GM21390 (cell line): ENCODE data around the gene GPC2.
"Not testable (repeated sequence)": the region's sequence is repeated elsewhere in the genome, so short reads cannot be mapped to it uniquely, and the experiment has no call there.

ENCODE experiments used
- ATAC-seq: cut with Tn5 transposase; IDR thresholded peaks from one replicate; pipeline ENCODE4 v1.9.1; 2021; ENCODE audit not compliant: unreplicated experiment

GPC2 gene

DNA sequence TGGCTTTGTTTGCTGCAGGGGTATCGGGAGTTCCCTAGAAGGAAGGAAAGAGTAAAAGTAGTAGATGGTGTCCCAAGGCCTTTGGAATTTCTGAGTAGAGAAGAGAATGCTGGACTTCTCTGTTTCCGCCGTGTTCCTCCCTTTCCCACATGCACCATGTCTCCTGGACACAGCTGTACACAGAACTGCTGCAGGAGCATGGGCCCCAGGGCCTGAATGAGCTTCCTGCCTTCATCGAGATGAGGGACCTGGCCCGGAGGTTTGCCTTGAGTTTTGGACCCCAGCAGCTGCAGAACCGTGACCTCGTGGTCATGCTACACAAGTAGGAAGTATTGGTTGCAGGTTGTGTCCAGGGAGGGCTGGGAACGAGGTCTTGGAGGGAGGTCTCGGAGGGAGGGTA is 27.3 kb upstream of the GPC2 start:
- no peak for ATAC-seq

DNA sequence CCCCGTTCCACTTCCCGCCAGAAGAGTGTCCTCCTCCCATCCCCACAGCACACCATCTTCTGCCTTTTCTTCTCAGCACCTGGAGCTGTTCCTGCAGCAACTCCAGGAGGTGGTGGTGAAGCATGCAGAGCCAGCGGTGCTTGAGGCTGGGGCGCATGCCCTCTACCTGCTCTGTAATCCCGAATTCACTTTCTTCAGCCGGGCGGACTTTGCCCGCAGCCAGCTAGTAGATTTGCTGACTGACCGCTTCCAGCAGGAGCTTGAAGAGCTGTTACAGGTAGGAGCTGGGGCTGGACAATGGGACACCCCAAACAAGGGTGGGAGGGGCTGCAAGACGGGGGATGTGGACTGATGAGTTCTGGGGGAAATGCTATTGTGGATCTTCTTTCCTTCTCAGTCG is 23.5 kb upstream of the GPC2 start:
- ATAC-seq: no peak

DNA sequence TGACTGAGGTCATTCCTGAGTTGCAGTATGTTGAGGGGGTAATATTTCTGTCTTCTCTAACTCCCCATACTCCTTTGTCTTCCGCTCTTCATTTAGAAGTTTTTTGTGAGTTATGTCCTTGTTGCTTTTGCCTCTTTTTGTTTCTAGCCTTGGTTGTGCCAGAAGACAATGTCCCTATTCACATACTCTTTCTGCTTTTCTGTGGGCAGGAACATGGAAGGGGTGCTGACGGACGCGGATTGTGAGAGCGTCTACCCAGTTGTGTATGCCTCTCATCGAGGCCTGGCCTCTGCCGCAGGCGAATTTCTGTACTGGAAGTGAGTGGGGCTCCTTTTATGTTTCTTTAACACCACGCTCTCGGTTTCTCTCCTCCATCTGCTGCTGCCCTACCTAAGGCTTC is 21.1 kb upstream of the GPC2 start:
- ATAC-seq: no peak

DNA sequence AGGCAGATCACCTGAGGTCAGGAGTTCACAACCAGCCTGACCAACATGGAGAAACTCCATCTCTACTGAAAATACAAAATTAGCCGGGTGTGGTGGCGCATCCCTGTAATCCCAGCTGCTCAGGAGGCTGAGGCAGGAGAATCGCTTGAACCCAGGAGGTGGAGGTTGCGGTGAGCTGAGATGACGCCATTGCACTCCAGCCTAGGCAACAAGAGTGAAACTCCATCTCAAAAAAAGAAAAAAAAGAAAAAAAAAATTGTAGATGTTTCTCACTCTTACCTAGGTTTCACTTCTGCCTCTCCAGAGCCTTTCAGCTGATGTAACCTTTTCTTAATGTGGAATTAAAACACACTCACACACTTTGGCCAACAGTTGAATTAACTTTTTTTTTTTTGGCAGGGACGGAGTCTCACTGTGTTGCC is 18.7 kb upstream of the GPC2 start:
- not testable (repeated sequence) for ATAC-seq

DNA sequence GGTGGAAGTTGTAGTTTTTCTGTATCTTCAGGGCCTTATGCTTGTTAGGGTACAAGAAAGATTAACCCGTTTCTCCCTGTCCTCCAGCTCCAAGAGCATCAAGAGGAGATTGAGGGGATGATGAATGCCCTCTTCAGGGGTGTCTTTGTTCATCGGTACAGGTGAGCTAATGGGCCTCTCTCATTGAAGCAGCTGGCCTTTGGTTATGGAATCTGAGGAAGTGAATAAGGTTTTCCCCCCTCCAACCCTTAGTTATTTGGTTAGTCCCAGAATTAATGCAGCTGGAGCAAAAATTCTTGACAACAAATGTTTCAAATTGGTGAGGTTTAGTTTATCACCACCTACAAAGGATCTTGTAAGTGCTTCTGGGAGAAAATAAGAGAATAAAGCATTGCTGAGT is 18.0 kb upstream of the GPC2 start:
- ATAC-seq: no peak

DNA sequence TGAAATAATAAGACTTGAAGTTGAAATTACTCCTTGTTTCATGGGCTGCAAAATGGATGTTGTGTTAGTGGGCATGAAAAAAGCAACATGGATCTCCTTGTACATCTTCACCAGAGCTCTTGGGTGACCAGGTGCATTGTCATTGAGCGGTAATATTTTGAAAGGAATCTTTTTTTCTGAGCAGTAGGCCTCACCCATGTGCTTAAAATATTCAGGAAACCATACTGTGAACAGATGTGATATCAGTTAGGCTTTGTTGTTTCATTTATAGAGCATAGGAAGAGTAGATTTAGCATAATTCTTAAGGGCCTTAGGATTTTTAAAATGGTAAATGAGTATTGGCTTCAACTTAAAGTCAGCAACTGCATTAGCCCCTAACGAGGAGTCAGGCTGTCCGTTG is 15.8 kb upstream of the GPC2 start:
- ATAC-seq: no peak

DNA sequence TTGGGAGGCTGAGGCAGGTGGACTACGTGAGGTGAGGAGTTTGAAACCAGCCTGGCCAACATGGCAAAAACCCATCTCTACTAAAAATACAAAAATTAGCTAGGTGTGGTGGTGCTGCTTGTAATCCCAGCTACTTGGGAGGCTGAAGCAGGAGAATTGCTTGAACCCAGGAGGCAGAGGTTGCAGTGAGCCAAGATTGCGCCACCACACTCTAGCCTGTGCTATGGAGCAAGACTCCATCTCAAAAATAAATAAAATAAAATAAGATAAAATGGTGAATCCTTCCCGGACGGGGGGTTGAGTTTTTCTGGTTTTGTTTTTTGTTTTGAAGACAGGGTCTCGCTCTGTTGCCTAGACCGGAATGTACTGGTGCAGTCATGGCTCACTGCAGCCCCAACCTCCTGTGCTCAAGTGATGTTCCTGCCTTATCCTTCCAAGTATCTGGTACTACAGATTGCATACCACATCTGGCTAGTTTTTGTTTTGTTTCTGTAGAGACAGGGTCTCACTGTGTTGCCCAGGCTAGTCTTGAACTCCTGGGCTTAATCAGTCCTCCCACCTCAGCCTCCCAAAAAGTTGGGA is 15.2 kb upstream of the GPC2 start:
- not testable (repeated sequence) for ATAC-seq

DNA sequence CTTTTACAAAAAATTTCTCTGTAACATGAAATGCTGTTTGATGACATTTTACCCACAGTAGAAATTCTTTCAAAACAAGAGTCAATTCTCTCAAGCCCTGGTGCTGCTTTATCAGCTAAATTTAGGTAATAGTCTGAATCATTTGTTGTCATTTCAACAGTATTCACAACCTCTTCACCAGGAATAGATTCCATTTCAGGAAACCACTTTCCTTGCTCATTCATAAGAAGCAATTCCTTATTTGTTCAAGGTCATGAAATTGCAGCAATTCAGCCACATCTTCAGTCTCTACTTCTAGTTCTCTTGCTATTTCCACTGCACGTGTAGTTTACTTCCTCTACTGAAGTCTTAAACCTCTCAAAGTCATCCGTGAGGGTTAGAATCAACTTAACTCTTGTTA is 14.6 kb upstream of the GPC2 start:
- ATAC-seq: no peak

DNA sequence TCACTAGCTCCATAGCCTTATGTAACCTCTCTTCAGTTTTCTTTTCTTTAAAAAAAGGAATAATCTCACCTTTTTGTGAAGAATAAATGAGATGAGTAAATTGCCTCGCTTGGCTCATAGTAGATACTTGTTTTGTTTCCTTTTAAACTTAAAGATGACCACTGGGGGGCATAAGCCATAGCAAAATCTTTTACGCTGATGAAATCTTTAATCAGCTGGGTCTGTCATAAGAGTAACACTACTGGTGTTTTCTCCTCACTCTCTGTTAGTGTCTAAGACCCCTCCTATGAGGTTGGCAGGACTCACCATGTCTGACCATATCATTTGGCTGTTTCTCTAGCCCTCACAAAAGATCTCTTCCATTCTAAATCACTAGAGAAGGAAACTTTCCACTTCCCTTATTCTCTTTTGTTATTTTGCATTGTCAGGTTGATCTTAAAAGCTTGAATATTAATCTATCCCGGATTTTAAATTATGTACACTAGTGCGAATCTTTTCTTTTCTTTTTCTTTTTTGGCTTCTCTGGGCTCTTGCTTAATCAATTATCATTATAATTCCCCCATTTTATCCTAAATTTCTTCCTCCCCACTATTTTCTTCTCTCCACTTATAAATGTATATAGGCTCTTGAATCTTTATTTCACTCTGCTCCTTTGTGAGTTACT is 13.0 kb upstream of the GPC2 start:
- ATAC-seq: no peak

DNA sequence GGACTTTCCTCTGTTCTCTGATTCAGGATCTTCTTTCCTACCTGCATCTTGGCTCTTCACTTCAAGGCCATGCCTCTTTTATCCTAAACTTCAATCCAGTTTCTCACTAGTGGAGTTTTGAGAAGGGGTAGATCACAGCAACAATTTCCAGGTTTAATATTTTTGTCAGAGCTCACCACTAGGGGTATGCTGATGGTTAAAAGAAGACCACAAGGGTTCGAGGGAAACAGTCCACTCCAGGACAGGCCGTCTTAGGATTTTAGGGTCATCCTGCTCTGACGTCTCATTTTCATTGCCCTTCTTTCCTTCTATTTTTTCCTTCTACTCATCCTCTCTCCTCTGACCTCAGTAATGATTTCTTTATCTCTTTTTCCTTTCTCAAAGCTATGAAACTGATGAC is 11.9 kb upstream of the GPC2 start:
- no peak for ATAC-seq

DNA sequence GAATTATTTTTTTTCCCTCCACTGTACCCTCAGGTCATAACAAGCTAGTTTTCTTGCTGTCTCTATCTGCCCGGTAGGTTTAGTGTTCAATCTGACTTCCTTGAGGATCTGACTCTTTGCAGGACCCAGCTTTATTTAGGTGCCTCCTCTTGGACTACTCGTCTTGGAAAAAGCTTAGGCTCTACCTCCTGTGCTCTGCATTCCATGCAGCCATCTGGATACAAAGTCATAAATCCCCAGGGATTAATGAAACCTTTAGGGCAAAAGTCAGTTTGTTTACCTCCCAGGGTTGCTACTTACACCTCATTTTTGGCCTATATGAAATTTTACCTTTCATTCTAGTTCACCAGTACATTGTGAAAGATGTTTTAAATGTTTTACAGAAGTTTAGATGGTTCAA is 8.5 kb upstream of the GPC2 start:
- ATAC-seq: no peak

DNA sequence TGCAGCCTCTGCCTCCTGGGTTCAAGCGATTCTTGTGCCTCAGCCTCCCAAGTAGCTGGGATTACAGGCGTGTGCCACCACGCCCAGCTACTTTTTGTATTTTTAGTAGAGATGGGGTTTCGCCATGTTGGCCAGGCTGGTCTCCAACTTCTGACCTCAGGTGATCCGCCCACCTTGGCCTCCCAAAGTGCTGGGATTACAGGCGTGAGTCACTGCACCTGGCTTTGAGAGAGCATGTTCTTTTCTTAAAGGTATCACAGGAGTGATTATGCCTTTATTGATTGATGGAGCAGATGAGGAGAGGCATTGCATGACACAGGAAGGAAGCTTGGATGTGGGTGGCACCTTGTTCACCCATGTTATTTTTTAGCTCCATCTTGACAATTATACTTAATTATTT is 5.9 kb upstream of the GPC2 start:
- not testable (repeated sequence) for ATAC-seq

DNA sequence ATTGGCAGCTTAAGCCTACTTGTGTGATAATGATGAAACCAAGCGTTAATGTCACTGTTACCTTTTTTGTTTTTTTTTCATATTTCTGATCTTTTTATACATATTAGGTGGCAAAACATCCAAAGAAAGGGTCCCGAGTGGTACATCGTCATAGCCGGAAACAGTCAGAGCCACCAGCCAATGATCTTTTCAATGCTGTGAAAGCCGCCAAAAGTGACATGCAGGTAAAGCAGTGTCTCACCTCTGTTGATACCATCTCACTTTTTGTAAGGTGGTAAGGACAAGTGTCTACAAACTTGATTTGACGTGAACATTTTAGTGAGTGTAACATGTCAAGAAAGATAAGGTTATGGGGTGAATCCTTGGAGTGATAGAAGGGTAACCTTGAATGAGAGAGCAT is 5.4 kb upstream of the GPC2 start:
- ATAC-seq: not testable (repeated sequence)

DNA sequence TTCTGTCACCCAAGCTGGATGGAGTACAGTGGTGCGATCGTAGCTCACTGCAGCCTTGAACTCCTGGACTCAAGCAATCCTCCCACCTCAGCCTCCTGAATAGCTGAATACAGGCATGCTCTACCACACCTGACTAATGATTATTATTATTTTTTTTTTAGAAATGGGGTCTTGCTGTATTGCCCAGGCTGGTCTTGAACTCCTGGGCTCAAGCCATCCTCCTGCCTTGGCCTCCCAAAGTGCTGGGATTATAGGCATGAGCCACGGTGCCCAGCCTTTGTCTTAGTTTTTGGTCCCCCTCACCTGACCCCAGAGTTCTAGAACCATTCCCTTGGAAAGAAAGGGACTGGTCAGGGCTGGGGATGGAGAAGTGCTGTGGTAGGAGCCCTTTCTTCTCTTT is 2.9 kb upstream of the GPC2 start:
- not testable (repeated sequence) for ATAC-seq

DNA sequence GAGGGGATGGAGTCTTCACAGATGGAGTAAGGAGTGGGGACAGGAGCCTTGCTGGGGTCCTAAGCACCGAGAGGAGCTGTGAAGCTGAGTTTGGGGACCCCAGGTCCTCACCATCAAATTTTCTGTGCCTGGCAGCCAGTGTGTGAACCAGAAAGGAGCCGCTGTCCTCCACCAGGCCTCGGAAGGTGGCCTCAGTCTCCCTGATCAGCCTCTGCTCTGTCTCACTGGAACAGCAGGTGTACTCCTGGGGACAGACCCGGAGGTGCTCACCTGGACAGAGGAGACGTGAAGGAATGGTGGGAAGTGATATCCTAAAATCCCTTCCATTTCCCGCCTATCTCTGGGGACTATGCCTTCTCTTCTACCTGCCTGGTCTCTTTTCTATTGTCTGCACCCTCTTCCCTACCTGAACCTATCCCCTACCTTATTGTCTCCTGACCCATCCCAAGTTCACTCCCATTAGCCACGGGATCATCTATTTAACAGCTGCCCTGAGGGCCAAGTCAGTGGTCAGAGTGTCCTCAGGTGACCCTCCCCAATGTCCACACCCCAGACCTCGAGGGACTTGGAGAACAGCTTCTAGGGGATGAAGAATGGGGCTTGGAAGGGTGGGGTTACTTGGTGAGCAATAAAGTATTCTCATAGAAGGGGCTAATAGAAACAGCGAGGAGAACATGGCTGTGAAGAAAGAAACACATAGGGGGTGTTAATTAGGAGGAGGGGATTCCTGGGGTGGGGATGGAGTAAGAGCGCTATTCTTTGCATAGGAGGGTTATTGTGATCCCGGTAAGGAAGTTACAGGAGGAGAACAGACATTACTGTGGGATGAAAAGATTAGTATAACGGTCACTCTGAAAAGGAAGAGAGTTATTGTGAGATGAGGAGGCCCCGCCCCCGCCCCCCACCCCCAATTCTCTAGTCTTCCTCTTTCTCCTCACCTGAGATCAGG is 811 bp downstream of the GPC2 start:
- ATAC-seq: no peak

DNA sequence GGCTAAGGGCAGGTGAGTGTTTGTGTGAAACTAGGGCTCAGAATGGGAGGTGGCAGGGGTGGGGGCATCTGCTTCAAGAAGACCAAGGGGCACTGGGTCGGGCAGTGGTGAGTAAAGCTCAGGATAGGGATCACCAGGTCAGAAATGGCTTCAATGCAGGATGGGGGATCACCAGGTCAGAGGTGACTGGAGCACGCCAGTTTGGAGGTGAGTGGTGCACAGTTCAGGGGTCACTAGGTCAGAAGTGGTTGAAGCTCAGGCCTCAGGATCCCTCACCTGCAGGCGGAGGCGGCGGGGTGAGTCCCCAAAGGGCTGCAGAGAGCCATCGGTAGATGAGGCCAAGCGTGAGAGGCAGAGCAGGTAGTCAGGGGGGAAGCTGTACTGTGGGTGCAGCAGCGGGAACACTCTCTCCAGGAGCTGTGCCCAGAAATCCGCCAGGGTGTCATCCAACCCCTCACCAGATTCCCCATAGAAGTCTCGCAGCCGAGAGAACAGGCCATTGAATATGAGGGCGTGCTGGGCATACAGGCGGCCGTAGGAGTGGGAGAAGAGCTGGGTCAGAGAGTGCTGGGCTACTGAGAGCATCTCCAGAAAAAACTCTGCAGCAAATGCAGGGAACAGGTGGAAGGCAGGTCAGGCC is 1.8 kb downstream of the GPC2 start:
- ATAC-seq: no peak

DNA sequence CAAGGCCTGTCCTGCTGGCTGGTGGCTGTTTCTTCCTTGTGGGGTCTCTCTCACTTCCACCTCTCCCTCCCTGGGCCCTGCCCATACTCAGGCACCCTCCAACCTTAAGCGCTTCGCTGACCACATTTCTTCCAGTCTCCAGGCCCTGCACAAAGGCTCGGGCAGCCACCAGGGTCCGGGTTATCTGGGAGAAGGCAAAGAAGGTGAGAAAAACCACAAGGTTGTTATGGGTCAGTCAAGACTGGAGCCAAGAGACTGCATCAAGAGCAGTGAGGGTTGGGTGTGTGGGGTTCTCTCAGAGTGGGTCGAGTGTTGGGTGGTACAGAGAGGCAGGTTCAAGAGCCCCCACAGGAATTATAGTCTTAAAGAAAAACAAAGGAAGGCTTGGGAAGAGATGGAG is 2.6 kb downstream of the GPC2 start:
- ATAC-seq: no peak

DNA sequence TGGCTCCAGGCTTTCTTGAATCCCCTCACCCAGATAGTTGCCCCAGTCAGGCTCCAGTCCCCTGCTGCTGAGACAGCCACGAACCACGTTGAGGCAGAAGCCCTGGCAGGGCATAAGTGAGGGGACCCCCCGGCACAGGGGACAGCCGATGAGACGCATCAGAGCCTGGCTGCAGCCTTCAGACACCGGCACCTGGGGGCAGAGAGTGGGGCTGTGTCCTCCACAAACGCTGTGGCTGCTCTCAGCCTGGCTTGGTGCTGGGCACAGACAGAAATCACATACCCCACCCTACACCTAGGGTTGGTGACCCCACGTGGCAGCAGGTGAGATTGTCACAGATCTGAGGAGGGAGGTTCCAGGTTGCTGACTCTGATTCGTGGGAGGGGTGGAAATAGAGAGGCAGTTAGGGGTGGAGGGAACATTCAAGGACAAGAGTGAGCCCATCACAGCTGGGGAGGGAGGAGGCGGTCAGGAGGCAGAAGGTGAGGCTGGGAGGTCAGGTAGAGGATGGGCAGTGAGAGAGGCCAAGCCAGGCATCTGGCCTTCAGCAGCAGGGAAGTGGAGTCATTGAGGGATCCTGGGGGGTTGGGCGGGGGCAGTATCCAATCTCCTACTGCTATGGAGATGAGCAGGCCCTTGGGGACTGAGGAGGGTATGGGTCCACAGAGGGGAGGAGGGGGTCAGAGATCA is 3.2 kb downstream of the GPC2 start:
- ATAC-seq: no peak

DNA sequence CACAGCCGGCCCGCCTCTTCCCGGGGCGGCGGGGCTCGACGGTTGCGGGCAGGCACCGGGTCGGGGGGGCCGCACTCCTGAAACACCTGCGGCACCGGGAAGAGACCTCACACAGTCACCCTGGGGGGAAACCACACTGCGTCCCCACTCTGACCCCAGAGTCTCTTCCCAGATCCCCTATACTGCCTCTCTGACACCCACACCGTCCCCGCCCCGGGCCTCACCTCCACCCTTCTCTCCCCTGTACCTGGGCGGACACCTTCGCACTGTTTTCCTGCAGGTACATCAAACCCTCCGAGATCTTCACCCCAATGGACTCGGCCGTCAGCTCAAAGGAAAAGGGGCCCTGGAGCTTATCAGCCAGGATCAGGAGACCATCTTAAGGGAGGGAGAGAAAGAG is 5.3 kb downstream of the GPC2 start:
- no peak for ATAC-seq

DNA sequence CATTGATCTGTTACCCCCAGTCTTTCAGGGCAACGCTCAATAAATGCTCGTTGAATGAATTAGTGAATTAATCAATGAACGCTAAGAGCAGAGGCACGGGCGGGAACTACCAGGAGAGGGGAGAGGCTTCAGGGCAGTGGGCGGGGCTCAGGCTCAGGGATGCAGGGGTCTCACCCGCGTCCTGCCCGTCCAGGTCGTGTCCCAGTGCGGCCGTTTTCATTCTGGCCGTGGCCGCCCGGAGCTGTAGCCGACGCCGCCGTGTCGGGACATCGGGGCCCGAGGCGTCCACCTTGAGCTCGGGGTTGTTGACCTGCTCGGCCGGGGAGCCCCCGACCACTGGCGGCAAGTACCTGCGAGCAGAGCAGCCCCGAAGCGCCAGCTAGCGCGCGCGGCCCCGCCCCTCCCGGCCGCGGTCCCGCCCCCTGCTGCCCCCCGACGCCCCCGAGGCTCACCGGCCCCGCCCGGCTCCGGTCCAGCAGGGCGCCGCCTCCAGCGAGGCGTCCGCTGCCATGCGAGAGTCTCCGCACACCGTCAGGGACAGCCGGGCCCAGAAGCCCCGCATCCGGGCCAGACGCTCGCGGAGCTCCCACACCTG is 6.0 kb downstream of the GPC2 start:
- no peak for ATAC-seq
